B cell (primary cell): ENCODE data around the gene LRCOL1. TPM values are rescaled to one million over a fixed set of nuclear protein-coding genes. Genes with fewer than 3 reads are reported as not detected.

Source experiments
- ATAC-seq: fragments of 200-7000 bp; cut with Tn5 transposase; one replicate; pipeline ENCODE4 v1.10.0; 2021; ENCODE audit warnings: low read depth, mild to moderate bottlenecking, moderate number of reproducible peaks, moderate library complexity
- CTCF ChIA-PET: fragments of 350-600 bp; sonication (Branson Sonifier 250); formaldehyde crosslinking; loops from one replicate; lab custom pipeline; 2021; ENCODE audit warnings: antibody characterized with exemption, inconsistent platforms; lab: Charles Lee
- POLR2A ChIA-PET: fragments of 350-600 bp; sonication (Branson Sonifier 250); formaldehyde crosslinking; loops from one replicate; lab custom pipeline; 2021; ENCODE audit warnings: antibody characterized with exemption; lab: Charles Lee
- DNase-seq: peaks from one replicate; pipeline ENCODE4 v3.0.0; 2013
- H2AFZ ChIP-seq: 2 replicates; pipeline ENCODE4 v1.6.1; 2012; ENCODE audit warnings: mild to moderate bottlenecking, low read depth, low read length; ENCODE audit not compliant: insufficient read depth, poor library complexity, severe bottlenecking
- H3K27ac ChIP-seq, 2 donors: 1 replicate in 1 of 2; 2 replicates in 1 of 2; pipeline ENCODE4 v1.5.1; 2012 to 2013; ENCODE audit warnings: low read length in 2 of 2, mild to moderate bottlenecking in 2 of 2, moderate library complexity in 1 of 2
- H3K27me3 ChIP-seq, 4 experiments: fragments of 200-600 bp in 1 of 4; sonication (generic) in 1 of 4; replicated peaks in 1 of 4; 1 replicate in 2 of 4; 2 replicates in 2 of 4; pipeline versions ENCODE4 v1.6.1 to v1.7.0; 2013 to 2016; ENCODE audit warnings: low read length in 3 of 4, mild to moderate bottlenecking in 2 of 4, mixed read lengths in 1 of 4, moderate library complexity in 1 of 4; ENCODE audit not compliant: insufficient read depth in 4 of 4, control insufficient read depth in 3 of 4; ENCODE audit errors: control extremely low read depth in 1 of 4
- H3K36me3 ChIP-seq, 2 experiments: replicated peaks in 1 of 2; 1 replicate in 1 of 2; 2 replicates in 1 of 2; pipeline versions ENCODE4 v1.6.1 to v1.7.1; 2013; ENCODE audit warnings: low read length in 1 of 2; ENCODE audit not compliant: insufficient read depth in 2 of 2, control insufficient read depth in 1 of 2; ENCODE audit errors: control extremely low read depth in 1 of 2, extremely low read depth in 1 of 2
- H3K4me1 ChIP-seq, 2 donors: fragments of 200-600 bp in 1 of 2; sonication (generic) in 1 of 2; 1 replicate in 1 of 2; 2 replicates in 1 of 2; pipeline versions ENCODE4 v1.5.1 to v1.6.1; 2013 to 2017; ENCODE audit warnings: low read length in 2 of 2; ENCODE audit not compliant: control insufficient read depth in 2 of 2, insufficient read depth in 2 of 2
- H3K4me2 ChIP-seq: replicated peaks from 2 replicates; pipeline ENCODE3; 2012; ENCODE audit warnings: mild to moderate bottlenecking, low read depth, low read length; ENCODE audit not compliant: poor library complexity, severe bottlenecking
- H3K4me3 ChIP-seq, 5 experiments: fragments of 200-600 bp in 1 of 5; sonication (generic) in 1 of 5; 1 replicate in 3 of 5; 2 replicates in 2 of 5; pipeline versions ENCODE4 v1.5.1 to v1.7.0; 2011 to 2016; ENCODE audit warnings: low read length in 4 of 5, mild to moderate bottlenecking in 4 of 5, low read depth in 2 of 5, control low read depth in 1 of 5, moderate library complexity in 1 of 5; ENCODE audit not compliant: insufficient read depth in 1 of 5; ENCODE audit errors: control extremely low read depth in 1 of 5, extremely low read depth in 1 of 5
- H3K79me2 ChIP-seq: fragments of 200-600 bp; sonication (generic); one replicate; pipeline ENCODE4 v1.6.0; 2016; ENCODE audit warnings: low read length; ENCODE audit not compliant: control insufficient read depth, insufficient read depth
- H3K9ac ChIP-seq: fragments of 200-600 bp; sonication (generic); 2 replicates; pipeline ENCODE4 v1.6.1; 2017; ENCODE audit warnings: mild to moderate bottlenecking, low read length, moderate library complexity
- H3K9me3 ChIP-seq, 3 donors: one replicate each; pipeline versions ENCODE4 v1.6.1 to v1.7.1; 2013; ENCODE audit warnings: low read length in 2 of 3; ENCODE audit not compliant: control insufficient read depth in 2 of 3, insufficient read depth in 1 of 3; ENCODE audit errors: control extremely low read depth in 1 of 3
- H4K20me1 ChIP-seq: 2 replicates; pipeline ENCODE4 v1.6.0; 2012; ENCODE audit warnings: mild to moderate bottlenecking, low read length; ENCODE audit not compliant: insufficient read depth, control insufficient read depth, poor library complexity, severe bottlenecking
- H3K27ac Mint-ChIP-seq: one replicate; pipeline ENCODE4 v1.8.0; 2021; ENCODE audit warnings: mixed read lengths
- H3K27me3 Mint-ChIP-seq: one replicate; pipeline ENCODE4 v1.8.0; 2021; ENCODE audit warnings: mixed read lengths
- H3K4me1 Mint-ChIP-seq: one replicate; pipeline ENCODE4 v1.8.0; 2021; ENCODE audit warnings: mixed read lengths
- H3K4me3 Mint-ChIP-seq: one replicate; pipeline ENCODE4 v1.8.0; 2021; ENCODE audit warnings: mixed read lengths
- H3K9me3 Mint-ChIP-seq: one replicate; pipeline ENCODE4 v1.8.0; 2022; ENCODE audit warnings: mixed read lengths; ENCODE audit not compliant: insufficient read depth
- EZH2 ChIP-seq: IDR thresholded peaks from 2 replicates; pipeline ENCODE4 v1.6.1; 2012; ENCODE audit warnings: borderline replicate concordance, low read depth, mild to moderate bottlenecking, moderate library complexity, low read length; ENCODE audit not compliant: insufficient read depth, poor library complexity, severe bottlenecking
- WGBS: methylation state at CpG from one replicate; pipeline ENCODE4 v1.1.5; 2013; ENCODE audit warnings: missing lambda C conversion rate; ENCODE audit not compliant: insufficient coverage; 5-methylcytosine and 5-hydroxymethylcytosine counted together
- intact Hi-C: fragments of 100-400 bp; cut with micrococcal nuclease; formaldehyde crosslinking; loops from one replicate; pipeline ENCODE4 v1.10.0; 2022
- polyA plus RNA-seq: library from polyadenylated mRNA; depleted of rRNA; stranded (reverse); fragments of >200 nt; gene quantifications from 2 replicates; pipeline ENCODE4 v1.2.3, GENCODE V29; 2012
- total RNA-seq, 2 donors: library from RNA; stranded (reverse); fragments of 120-200 nt in 1 of 2; gene quantifications; 1 replicate in 1 of 2; 2 replicates in 1 of 2; pipeline versions ENCODE4 v1.2.3 to v1.2.4, GENCODE V29; 2013 to 2022
- TF ChIP-seq, protein P1 (sequence below): fragments of 200-600 bp; IDR thresholded peaks from one replicate; pipeline ENCODE4 v1.8.0; 2022; ENCODE audit warnings: antibody characterized with exemption, mild to moderate bottlenecking

The LRCOL1 gene
- total and polyA plus RNA-seq, 2 donors (not counting 1 experiment from before 2014, with no cell fraction given), result not detected

- Histone ChIP-seq H2AFZ (no peak overlapping the region), H3K4me2 (no peak overlapping the region), H3K4me3 (no peak overlapping the region), H3K79me2 (no peaks in the 10 kb centered on the region), H3K9me3 (no peaks in the 10 kb centered on the region), H3K27me3 (no peaks in the 10 kb centered on the region), H3K27ac (no peak overlapping the region), H3K4me1 (no peaks in the 10 kb centered on the region), H3K36me3 (peaks cover 2 to 32% of the 10 kb centered on the region in 2 experiments), H4K20me1 (no peaks in the 10 kb centered on the region), H3K9ac (no peak overlapping the region)
- Mint-ChIP-seq H3K27me3 (no peaks in the 10 kb centered on the region), H3K9me3 (no peaks in the 10 kb centered on the region), H3K4me1 (no peaks in the 10 kb centered on the region), H3K4me3 (no peak overlapping the region), H3K27ac (no peak overlapping the region)
- TF ChIP-seq, protein P1, sequence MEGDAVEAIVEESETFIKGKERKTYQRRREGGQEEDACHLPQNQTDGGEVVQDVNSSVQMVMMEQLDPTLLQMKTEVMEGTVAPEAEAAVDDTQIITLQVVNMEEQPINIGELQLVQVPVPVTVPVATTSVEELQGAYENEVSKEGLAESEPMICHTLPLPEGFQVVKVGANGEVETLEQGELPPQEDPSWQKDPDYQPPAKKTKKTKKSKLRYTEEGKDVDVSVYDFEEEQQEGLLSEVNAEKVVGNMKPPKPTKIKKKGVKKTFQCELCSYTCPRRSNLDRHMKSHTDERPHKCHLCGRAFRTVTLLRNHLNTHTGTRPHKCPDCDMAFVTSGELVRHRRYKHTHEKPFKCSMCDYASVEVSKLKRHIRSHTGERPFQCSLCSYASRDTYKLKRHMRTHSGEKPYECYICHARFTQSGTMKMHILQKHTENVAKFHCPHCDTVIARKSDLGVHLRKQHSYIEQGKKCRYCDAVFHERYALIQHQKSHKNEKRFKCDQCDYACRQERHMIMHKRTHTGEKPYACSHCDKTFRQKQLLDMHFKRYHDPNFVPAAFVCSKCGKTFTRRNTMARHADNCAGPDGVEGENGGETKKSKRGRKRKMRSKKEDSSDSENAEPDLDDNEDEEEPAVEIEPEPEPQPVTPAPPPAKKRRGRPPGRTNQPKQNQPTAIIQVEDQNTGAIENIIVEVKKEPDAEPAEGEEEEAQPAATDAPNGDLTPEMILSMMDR, result no peak
- intact Hi-C loops, result no loop called here
- ChIA-PET CTCF (no interaction called here), POLR2A (no interaction called here)
- 97% methylated on average over 28 of the region's 28 CpGs for WGBS
- DNase-seq (no peak), ATAC-seq (no peak)
These were observed 31.6 kb upstream of the LRCOL1 start for GRCh38 chr12:132641811-132642650.

- Mint-ChIP-seq H3K4me3 (no peak overlapping the region), H3K4me1 (no peaks in the 10 kb centered on the region), H3K9me3 (no peaks in the 10 kb centered on the region), H3K27me3 (no peaks in the 10 kb centered on the region), H3K27ac (no peak overlapping the region)
- Histone ChIP-seq H3K27ac (no peak overlapping the region), H3K9ac (no peak overlapping the region), H3K36me3 (peaks cover 2 to 39% of the 10 kb centered on the region in 2 experiments), H3K27me3 (no peaks in the 10 kb centered on the region), H3K4me1 (no peaks in the 10 kb centered on the region), H3K4me2 (no peak overlapping the region), H4K20me1 (no peaks in the 10 kb centered on the region), H2AFZ (no peak overlapping the region), H3K9me3 (no peaks in the 10 kb centered on the region), H3K4me3 (no peak overlapping the region), H3K79me2 (no peaks in the 10 kb centered on the region)
- DNase-seq, result no peak
- CTCF ChIA-PET, result interaction anchor here (0.6 kb wide), 1 partner anchor 536 kb away, joined by 3 read pairs; no protein-coding TSS in a partner anchor
- intact Hi-C loops, result no loop called here
- TF ChIP-seq, protein P1, result no peak
- no peak for TF ChIP-seq EZH2
- WGBS, result 83% methylated on average over 10 of the region's 10 CpGs
- POLR2A ChIA-PET, result no interaction called here
- no peak for ATAC-seq
These were observed 30.6 kb upstream of the LRCOL1 start for GRCh38 chr12:132640936-132641335.
